ENCODE results near the gene COX19. TPM values are rescaled to one million over a fixed set of nuclear protein-coding genes. Genes with fewer than 3 reads are reported as not detected.
"Not testable (repeated sequence)": the region's sequence is repeated elsewhere in the genome, so short reads cannot be mapped to it uniquely, and the experiment has no call there.

Gene COX19
- total RNA-seq, 1 experiment from 2014 or later, result 12.3 TPM

GRCh38 chr7:1004018-1004852 is 28.9 kb upstream of the COX19 start:
- Histone ChIP-seq H2AK5ac (ENCODE audit: insufficient read length, low read length) (no peak overlapping the region), H4K91ac (ENCODE audit: insufficient read length, low read depth, low read length) (no peak overlapping the region), H3K9ac (ENCODE audit: extremely low read depth, insufficient read length, low read length) (no peak overlapping the region), H2BK120ac (ENCODE audit: low read depth, low read length, poor library complexity, severe bottlenecking) (no peak overlapping the region), H3T11ph (ENCODE audit: low read length) (no peak overlapping the region), H4K8ac (replicated peaks; ENCODE audit: insufficient read length, low read depth, low read length) (no peak overlapping the region), H2BK15ac (ENCODE audit: low read depth, low read length) (no peak overlapping the region), H2AFZ (ENCODE audit: low read length) (no peak overlapping the region), H3K79me1 (ENCODE audit: insufficient read depth, low read depth, low read length, poor library complexity, severe bottlenecking) (no peaks in the 10 kb centered on the region), H3K4me2 (ENCODE audit: insufficient read depth, insufficient read length, low read length) (no peak overlapping the region), H3K27me3 (ENCODE audit: insufficient read depth, low read length) (no peaks in the 10 kb centered on the region), H3K27ac (ENCODE audit: insufficient read length, low read depth, low read length) (no peak overlapping the region), H3K4ac (ENCODE audit: low read depth, low read length) (no peak overlapping the region), H4K5ac (ENCODE audit: insufficient read length, low read depth, low read length) (no peak overlapping the region), H2BK5ac (ENCODE audit: insufficient read length, low read length) (no peak overlapping the region), H2BK12ac (ENCODE audit: insufficient read length, low read depth, low read length) (no peak overlapping the region), H3K4me1 (ENCODE audit: insufficient read depth, low read length) (no peaks in the 10 kb centered on the region), H3K9me3 (ENCODE audit: control insufficient read depth, low read depth, low read length) (no peaks in the 10 kb centered on the region), H3K18ac (ENCODE audit: insufficient read length, low read depth, low read length) (no peak overlapping the region), H2BK20ac (ENCODE audit: low read depth, low read length, poor library complexity, severe bottlenecking) (no peak overlapping the region), H3K56ac (ENCODE audit: insufficient read length, low read depth, low read length) (no peak overlapping the region), H3K23me2 (ENCODE audit: insufficient read length, low read depth, low read length, poor library complexity, severe bottlenecking) (no peaks in the 10 kb centered on the region), H3K23ac (ENCODE audit: insufficient read length, low read depth, low read length) (no peak overlapping the region), H3K14ac (ENCODE audit: insufficient read depth, low read length) (no peak overlapping the region), H4K20me1 (ENCODE audit: control insufficient read depth, insufficient read depth, insufficient read length) (no peaks in the 10 kb centered on the region), H3K79me2 (ENCODE audit: insufficient read depth, low read length) (no peaks in the 10 kb centered on the region)
- no peak overlapping the region for H3K4me3 Mint-ChIP-seq
- DNase-seq, result no peak
- no CpG with 5 or more reads among the region's 32 CpGs for WGBS (ENCODE audit: extremely low coverage, insufficient read length, low lambda C conversion rate)
- TF ChIP-seq CTCF (conservative IDR thresholded peaks at IDR 0.05), result no peak
- H3K4me1 Mint-ChIP-seq, result peaks cover 2 to 10% of the 10 kb centered on the region in 2 experiments; a peak in 2 of 4 replicates
- no peaks in the 10 kb centered on the region; a peak in 2 of 5 replicates for H3K9me3 Mint-ChIP-seq
- H3K27me3 Mint-ChIP-seq (ENCODE audit: low read depth), result no peaks in the 10 kb centered on the region
- H3K27ac Mint-ChIP-seq, result peak overlapping the region in 1 of 3 experiments; percentile 90; a peak in 2 of 7 replicates
- peaks cover 4 to 9% (median 8%) of the 10 kb centered on the region in 3 experiments; a peak in 6 of 7 replicates for H3K36me3 Mint-ChIP-seq (ENCODE audit: insufficient read depth in 1 of 3, low read depth in 3 of 3)

- H3K9ac ChIP-seq (ENCODE audit: extremely low read depth, insufficient read length, low read length); H4K8ac ChIP-seq (replicated peaks; ENCODE audit: insufficient read length, low read depth, low read length); H3K23me2 ChIP-seq (ENCODE audit: insufficient read length, low read depth, low read length, poor library complexity, severe bottlenecking); H2BK20ac ChIP-seq (ENCODE audit: low read depth, low read length, poor library complexity, severe bottlenecking); H4K20me1 ChIP-seq (ENCODE audit: control insufficient read depth, insufficient read depth, insufficient read length); H3T11ph ChIP-seq (ENCODE audit: low read length); H3K79me1 ChIP-seq (ENCODE audit: insufficient read depth, low read depth, low read length, poor library complexity, severe bottlenecking); H3K27ac ChIP-seq (ENCODE audit: insufficient read length, low read depth, low read length); H3K27me3 Mint-ChIP-seq (ENCODE audit: low read depth); H4K5ac ChIP-seq (ENCODE audit: insufficient read length, low read depth, low read length); H3K56ac ChIP-seq (ENCODE audit: insufficient read length, low read depth, low read length); H3K23ac ChIP-seq (ENCODE audit: insufficient read length, low read depth, low read length); H2BK120ac ChIP-seq (ENCODE audit: low read depth, low read length, poor library complexity, severe bottlenecking); H3K4me2 ChIP-seq (ENCODE audit: insufficient read depth, insufficient read length, low read length); H3K9me3 ChIP-seq (ENCODE audit: control insufficient read depth, low read depth, low read length); H4K91ac ChIP-seq (ENCODE audit: insufficient read length, low read depth, low read length); H2AFZ ChIP-seq (ENCODE audit: low read length); H3K4me3 Mint-ChIP-seq; H2AK5ac ChIP-seq (ENCODE audit: insufficient read length, low read length); H3K4me1 ChIP-seq (ENCODE audit: insufficient read depth, low read length); H3K9me3 Mint-ChIP-seq; H2BK5ac ChIP-seq (ENCODE audit: insufficient read length, low read length); H3K18ac ChIP-seq (ENCODE audit: insufficient read length, low read depth, low read length); H3K14ac ChIP-seq (ENCODE audit: insufficient read depth, low read length); H3K27me3 ChIP-seq (ENCODE audit: insufficient read depth, low read length); H2BK15ac ChIP-seq (ENCODE audit: low read depth, low read length); H3K27ac Mint-ChIP-seq; H2BK12ac ChIP-seq (ENCODE audit: insufficient read length, low read depth, low read length); DNase-seq; H3K79me2 ChIP-seq (ENCODE audit: insufficient read depth, low read length); H3K4ac ChIP-seq (ENCODE audit: low read depth, low read length): not testable (repeated sequence)
- peaks cover 2 to 18% of the 10 kb centered on the region in 2 experiments; a peak in 2 of 4 replicates for H3K4me1 Mint-ChIP-seq
- no CpG with 5 or more reads among the region's 7 CpGs for WGBS (ENCODE audit: extremely low coverage, insufficient read length, low lambda C conversion rate)
- peaks cover 4 to 11% (median 9%) of the 10 kb centered on the region in 3 experiments; a peak in 5 of 7 replicates for H3K36me3 Mint-ChIP-seq (ENCODE audit: insufficient read depth in 1 of 3, low read depth in 3 of 3)
Measured at GRCh38 chr7:1002445-1002844, 27.1 kb upstream of the COX19 start.

All from H9 (cell line).